Neural cell (in vitro differentiated cells): ENCODE data around the gene RFX2.

ENCODE experiments used
- CTCF ChIP-seq: fragments of 450-650 bp; IDR thresholded peaks from 2 replicates; pipeline ENCODE4 v1.5.1; 2014; ENCODE audit warnings: antibody characterized with exemption, mild to moderate bottlenecking, moderate library complexity; ENCODE audit not compliant: poor library complexity, severe bottlenecking
- MXI1 ChIP-seq: fragments of 450-650 bp; conservative IDR thresholded peaks from 2 replicates; pipeline ENCODE4 v1.6.1; 2014; ENCODE audit warnings: antibody characterized with exemption, mild to moderate bottlenecking; ENCODE audit not compliant: poor library complexity, severe bottlenecking
- POLR2AphosphoS5 ChIP-seq: IDR thresholded peaks from 2 replicates; pipeline ENCODE4 v1.6.1; 2012
- REST ChIP-seq: IDR thresholded peaks from 2 replicates; pipeline ENCODE4 v1.6.1; 2012; ENCODE audit warnings: borderline replicate concordance
- SMC3 ChIP-seq: fragments of 450-650 bp; conservative IDR thresholded peaks from 2 replicates; pipeline ENCODE4 v1.6.1; 2014; ENCODE audit warnings: antibody characterized with exemption, mild to moderate bottlenecking, moderate library complexity; ENCODE audit not compliant: poor library complexity
- TAF1 ChIP-seq: IDR thresholded peaks from 2 replicates; pipeline ENCODE4 v1.6.1; 2012; ENCODE audit warnings: low read depth

- TF ChIP-seq CTCF (no peak), REST (no peak), TAF1 (no peak), MXI1 (no peak), POLR2AphosphoS5 (no peak), SMC3 (no peak)
Observed at GRCh38 chr19:5996623-5997320, 113.5 kb downstream of the RFX2 start.
